ENCODE data around the gene ZBTB16. TPM values are rescaled to one million over a fixed set of nuclear protein-coding genes. Genes with fewer than 3 reads are reported as not detected.

The ZBTB16 gene
- total RNA-seq, 1 donor: under 0.01 TPM

GRCh38 chr11:114094516-114094915, 35.0 kb downstream of the ZBTB16 start:
- no peak overlapping the region for H3K27ac ChIP-seq (ENCODE audit: low read depth, low read length)
- no peaks in the 10 kb centered on the region for H3K9me3 ChIP-seq (ENCODE audit: low read depth, low read length)
- H3K4me1 ChIP-seq (ENCODE audit: insufficient read depth, low read length): no peaks in the 10 kb centered on the region
- no peaks in the 10 kb centered on the region for H3K36me3 ChIP-seq (ENCODE audit: insufficient read depth, low read length)
- no peak overlapping the region for H2AFZ ChIP-seq (ENCODE audit: low read length)
- no peak for TF ChIP-seq CTCF (IDR thresholded peaks at IDR 0.05; ENCODE audit: extremely low read depth, low read depth, low read length)
- no peak overlapping the region for H3K4me2 ChIP-seq (ENCODE audit: insufficient read depth, low read length)
- DNase-seq (ENCODE audit: insufficient read length, low spot score, missing footprints): no peak
- H3K79me2 ChIP-seq (ENCODE audit: insufficient read depth, low read length): no peaks in the 10 kb centered on the region
- H3K27me3 ChIP-seq (ENCODE audit: insufficient read depth, low read length): no peaks in the 10 kb centered on the region
- H4K20me1 ChIP-seq (ENCODE audit: insufficient read depth, low read length): no peaks in the 10 kb centered on the region
- no peak overlapping the region for H3K4me3 ChIP-seq (ENCODE audit: insufficient read depth, low read length)

- Histone ChIP-seq H3K4me1 (ENCODE audit: insufficient read depth, low read length) (no peaks in the 10 kb centered on the region), H3K27me3 (ENCODE audit: insufficient read depth, low read length) (no peaks in the 10 kb centered on the region)
- DNase-seq (ENCODE audit: insufficient read length, low spot score, missing footprints): no peak
Observed at GRCh38 chr11:114095899-114096298, 36.4 kb downstream of the ZBTB16 start.

GRCh38 chr11:114097832-114098231, 38.3 kb downstream of the ZBTB16 start:
- Histone ChIP-seq H3K4me3 (ENCODE audit: insufficient read depth, low read length) (no peak overlapping the region), H3K36me3 (ENCODE audit: insufficient read depth, low read length) (no peaks in the 10 kb centered on the region), H3K9me3 (ENCODE audit: low read depth, low read length) (no peaks in the 10 kb centered on the region), H4K20me1 (ENCODE audit: insufficient read depth, low read length) (no peaks in the 10 kb centered on the region), H3K27ac (ENCODE audit: low read depth, low read length) (no peak overlapping the region), H3K4me2 (ENCODE audit: insufficient read depth, low read length) (no peak overlapping the region), H3K27me3 (ENCODE audit: insufficient read depth, low read length) (no peaks in the 10 kb centered on the region), H3K79me2 (ENCODE audit: insufficient read depth, low read length) (no peaks in the 10 kb centered on the region), H2AFZ (ENCODE audit: low read length) (no peak overlapping the region), H3K4me1 (ENCODE audit: insufficient read depth, low read length) (no peaks in the 10 kb centered on the region)
- TF ChIP-seq CTCF (IDR thresholded peaks at IDR 0.05; ENCODE audit: extremely low read depth, low read depth, low read length): no peak
- no peak for DNase-seq (ENCODE audit: insufficient read length, low spot score, missing footprints)

More at GRCh38 chr11:114095899-114096298, 36.4 kb downstream of the ZBTB16 start:
- Histone ChIP-seq H3K9me3 (ENCODE audit: low read depth, low read length) (no peaks in the 10 kb centered on the region), H2AFZ (ENCODE audit: low read length) (no peak overlapping the region), H3K36me3 (ENCODE audit: insufficient read depth, low read length) (no peaks in the 10 kb centered on the region), H4K20me1 (ENCODE audit: insufficient read depth, low read length) (no peaks in the 10 kb centered on the region), H3K4me2 (ENCODE audit: insufficient read depth, low read length) (no peak overlapping the region), H3K79me2 (ENCODE audit: insufficient read depth, low read length) (no peaks in the 10 kb centered on the region), H3K4me3 (ENCODE audit: insufficient read depth, low read length) (no peak overlapping the region), H3K27ac (ENCODE audit: low read depth, low read length) (no peak overlapping the region)
- no peak for TF ChIP-seq CTCF (IDR thresholded peaks at IDR 0.05; ENCODE audit: extremely low read depth, low read depth, low read length)

DNA sequence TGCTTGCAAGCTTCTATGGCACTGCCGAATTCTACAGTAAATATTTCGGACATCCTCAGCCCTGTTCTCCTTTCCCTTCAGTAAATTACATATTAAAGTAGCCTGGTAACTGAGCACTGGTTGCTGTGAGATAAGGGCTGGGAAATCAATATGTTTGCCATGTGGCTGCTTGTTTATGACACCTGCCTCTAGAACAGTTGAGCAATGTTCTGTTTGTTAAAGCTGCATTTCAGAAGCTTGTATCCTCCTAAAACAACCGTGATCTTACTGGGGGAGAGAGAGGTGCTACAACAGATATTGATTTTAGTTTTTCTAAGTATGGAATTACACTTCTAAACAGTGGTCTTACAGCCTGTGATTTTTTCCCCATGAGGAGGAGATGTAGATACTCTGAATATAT, 39.4 kb downstream of the ZBTB16 start:
- no peak overlapping the region for H3K4me3 ChIP-seq (ENCODE audit: insufficient read depth, low read length)
- H3K4me1 ChIP-seq (ENCODE audit: insufficient read depth, low read length): no peaks in the 10 kb centered on the region
- H3K36me3 ChIP-seq (ENCODE audit: insufficient read depth, low read length): no peaks in the 10 kb centered on the region
- no peaks in the 10 kb centered on the region for H3K9me3 ChIP-seq (ENCODE audit: low read depth, low read length)
- DNase-seq (ENCODE audit: insufficient read length, low spot score, missing footprints): no peak
- no peak for TF ChIP-seq CTCF (IDR thresholded peaks at IDR 0.05; ENCODE audit: extremely low read depth, low read depth, low read length)
- H3K79me2 ChIP-seq (ENCODE audit: insufficient read depth, low read length): no peaks in the 10 kb centered on the region
- H3K27me3 ChIP-seq (ENCODE audit: insufficient read depth, low read length): no peaks in the 10 kb centered on the region
- no peak overlapping the region for H3K27ac ChIP-seq (ENCODE audit: low read depth, low read length)
- H2AFZ ChIP-seq (ENCODE audit: low read length): no peak overlapping the region
- no peak overlapping the region for H3K4me2 ChIP-seq (ENCODE audit: insufficient read depth, low read length)
- no peaks in the 10 kb centered on the region for H4K20me1 ChIP-seq (ENCODE audit: insufficient read depth, low read length)
